Astrocyte (in vitro differentiated cells and primary cell): ENCODE results near the gene VPS26C. TPM values are rescaled to one million over a fixed set of nuclear protein-coding genes. Genes with fewer than 3 reads are reported as not detected.

ENCODE experiments used
- DNase-seq: peaks from one replicate; pipeline ENCODE4 v3.0.0-alpha.2; 2010; ENCODE audit warnings: low read depth
- FAIRE-seq: peaks from 2 replicates; lab custom pipeline; 2011; peaks lifted over from hg19 to GRCh38; lab: Jason Lieb, UNC
- H2AFZ ChIP-seq: 2 replicates; pipeline ENCODE4 v1.6.0; 2012; ENCODE audit warnings: low read depth, low read length, inconsistent platforms
- H3K27ac ChIP-seq: 2 replicates; pipeline ENCODE4 v1.5.1; 2011; ENCODE audit warnings: low read depth, low read length, inconsistent platforms
- H3K27me3 ChIP-seq: 2 replicates; pipeline ENCODE4 v1.6.0; 2011; ENCODE audit warnings: low read length, inconsistent platforms; ENCODE audit not compliant: insufficient read depth
- H3K36me3 ChIP-seq: 2 replicates; pipeline ENCODE4 v1.5.1; 2011; ENCODE audit warnings: low read length, inconsistent platforms; ENCODE audit not compliant: insufficient read depth
- H3K4me1 ChIP-seq: 2 replicates; pipeline ENCODE4 v1.5.1; 2011; ENCODE audit warnings: low read length, inconsistent platforms; ENCODE audit not compliant: insufficient read depth
- H3K4me2 ChIP-seq: 2 replicates; pipeline ENCODE4 v1.6.0; 2012; ENCODE audit warnings: low read length, inconsistent platforms
- H3K4me3 ChIP-seq: 2 replicates; pipeline ENCODE4 v1.5.1; 2011; ENCODE audit warnings: low read depth, mild to moderate bottlenecking, low read length, inconsistent platforms; ENCODE audit not compliant: insufficient read depth
- H3K79me2 ChIP-seq: 2 replicates; pipeline ENCODE4 v1.6.0; 2012; ENCODE audit warnings: mild to moderate bottlenecking, low read length, inconsistent platforms; ENCODE audit not compliant: insufficient read depth
- H3K9ac ChIP-seq: 2 replicates; pipeline ENCODE4 v1.6.0; 2012; ENCODE audit warnings: mild to moderate bottlenecking, low read length, inconsistent platforms
- H3K9me3 ChIP-seq: 2 replicates; pipeline ENCODE4 v1.5.1; 2012; ENCODE audit warnings: low read depth, mild to moderate bottlenecking, low read length, inconsistent platforms; ENCODE audit not compliant: insufficient read depth
- H4K20me1 ChIP-seq: 2 replicates; pipeline ENCODE4 v1.6.0; 2012; ENCODE audit warnings: low read length, inconsistent platforms; ENCODE audit not compliant: insufficient read depth
- H3K27ac Mint-ChIP-seq: one replicate; pipeline ENCODE4 v1.8.0; 2021; ENCODE audit warnings: mild to moderate bottlenecking, mixed read lengths; ENCODE audit not compliant: unreplicated experiment
- H3K27me3 Mint-ChIP-seq: one replicate; pipeline ENCODE4 v1.8.0; 2021; ENCODE audit warnings: low read depth, mixed read lengths; ENCODE audit not compliant: unreplicated experiment
- H3K36me3 Mint-ChIP-seq: one replicate; pipeline ENCODE4 v1.8.0; 2021; ENCODE audit warnings: low read depth, mixed read lengths; ENCODE audit not compliant: unreplicated experiment
- H3K4me1 Mint-ChIP-seq: one replicate; pipeline ENCODE4 v1.8.0; 2021; ENCODE audit warnings: low read depth, mixed read lengths; ENCODE audit not compliant: unreplicated experiment
- H3K4me3 Mint-ChIP-seq: one replicate; pipeline ENCODE4 v1.8.0; 2021; ENCODE audit warnings: mild to moderate bottlenecking, moderate library complexity, mixed read lengths; ENCODE audit not compliant: unreplicated experiment
- H3K9me3 Mint-ChIP-seq: one replicate; pipeline ENCODE4 v1.8.0; 2021; ENCODE audit warnings: mild to moderate bottlenecking, mixed read lengths; ENCODE audit not compliant: unreplicated experiment
- EZH2 ChIP-seq: IDR thresholded peaks from 2 replicates; pipeline ENCODE4 v1.6.1; 2012; ENCODE audit warnings: mild to moderate bottlenecking, low read length, inconsistent platforms; ENCODE audit not compliant: insufficient read depth
- total RNA-seq: library from RNA; stranded (reverse); gene quantifications from 2 replicates; pipeline ENCODE4 v1.2.1, GENCODE V29; 2021
- TF ChIP-seq, protein P1 (sequence below): IDR thresholded peaks from 2 replicates; pipeline ENCODE4 v1.5.1; 2011; ENCODE audit warnings: low read depth, mild to moderate bottlenecking, inconsistent platforms, low read length, moderate library complexity; ENCODE audit not compliant: insufficient read depth

VPS26C gene
- total RNA-seq, 1 donor from 2014 or later = 52.9 TPM

GRCh38 chr21:37243961-37244360 lies 23.2 kb downstream of the VPS26C start:
- Histone ChIP-seq H3K4me3 (no peak overlapping the region), H3K9ac (no peak overlapping the region), H3K79me2 (peaks cover 71% of the 10 kb centered on the region), H2AFZ (no peak overlapping the region), H4K20me1 (peaks cover 70% of the 10 kb centered on the region), H3K36me3 (peaks cover 4% of the 10 kb centered on the region), H3K27ac (no peak overlapping the region), H3K4me2 (no peak overlapping the region), H3K27me3 (no peaks in the 10 kb centered on the region), H3K4me1 (peaks cover 6% of the 10 kb centered on the region), H3K9me3 (no peaks in the 10 kb centered on the region)
- Mint-ChIP-seq H3K9me3 (peaks cover 1% of the 10 kb centered on the region), H3K4me1 (peaks cover 11% of the 10 kb centered on the region), H3K36me3 (peaks cover 15% of the 10 kb centered on the region), H3K27me3 (no peaks in the 10 kb centered on the region), H3K27ac (no peak overlapping the region), H3K4me3 (no peak overlapping the region)
- TF ChIP-seq, protein P1, sequence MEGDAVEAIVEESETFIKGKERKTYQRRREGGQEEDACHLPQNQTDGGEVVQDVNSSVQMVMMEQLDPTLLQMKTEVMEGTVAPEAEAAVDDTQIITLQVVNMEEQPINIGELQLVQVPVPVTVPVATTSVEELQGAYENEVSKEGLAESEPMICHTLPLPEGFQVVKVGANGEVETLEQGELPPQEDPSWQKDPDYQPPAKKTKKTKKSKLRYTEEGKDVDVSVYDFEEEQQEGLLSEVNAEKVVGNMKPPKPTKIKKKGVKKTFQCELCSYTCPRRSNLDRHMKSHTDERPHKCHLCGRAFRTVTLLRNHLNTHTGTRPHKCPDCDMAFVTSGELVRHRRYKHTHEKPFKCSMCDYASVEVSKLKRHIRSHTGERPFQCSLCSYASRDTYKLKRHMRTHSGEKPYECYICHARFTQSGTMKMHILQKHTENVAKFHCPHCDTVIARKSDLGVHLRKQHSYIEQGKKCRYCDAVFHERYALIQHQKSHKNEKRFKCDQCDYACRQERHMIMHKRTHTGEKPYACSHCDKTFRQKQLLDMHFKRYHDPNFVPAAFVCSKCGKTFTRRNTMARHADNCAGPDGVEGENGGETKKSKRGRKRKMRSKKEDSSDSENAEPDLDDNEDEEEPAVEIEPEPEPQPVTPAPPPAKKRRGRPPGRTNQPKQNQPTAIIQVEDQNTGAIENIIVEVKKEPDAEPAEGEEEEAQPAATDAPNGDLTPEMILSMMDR = no peak
- TF ChIP-seq EZH2 = no peak
- FAIRE-seq = no peak
- no peak for DNase-seq

DNA sequence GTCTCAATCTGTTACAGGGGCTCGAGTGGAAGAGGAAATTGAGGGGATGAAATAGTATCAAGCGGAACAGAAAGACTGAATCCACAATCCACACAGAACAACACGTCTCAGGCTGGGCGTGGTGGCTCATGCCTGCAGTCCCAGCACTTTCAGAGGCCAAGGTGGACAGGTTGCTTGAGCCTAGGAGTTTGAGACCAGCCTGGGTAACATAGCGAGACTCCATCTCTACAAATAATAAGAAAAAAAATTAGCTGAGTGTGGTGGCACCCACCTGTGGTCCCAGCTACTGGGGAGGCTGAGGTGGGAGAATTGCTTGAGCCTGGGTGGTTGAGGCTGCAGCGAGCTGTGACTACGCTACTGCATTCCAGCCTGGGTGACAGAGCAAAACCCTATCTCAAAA lies 25.7 kb downstream of the VPS26C start:
- no peak for TF ChIP-seq EZH2
- TF ChIP-seq, protein P1 = no peak
- Histone ChIP-seq H2AFZ (no peak overlapping the region), H3K9me3 (no peaks in the 10 kb centered on the region), H4K20me1 (peaks cover 53% of the 10 kb centered on the region), H3K36me3 (peaks cover 5% of the 10 kb centered on the region), H3K27me3 (no peaks in the 10 kb centered on the region), H3K4me1 (peaks cover 6% of the 10 kb centered on the region), H3K4me2 (no peak overlapping the region), H3K79me2 (peaks cover 49% of the 10 kb centered on the region), H3K27ac (no peak overlapping the region), H3K9ac (no peak overlapping the region), H3K4me3 (no peak overlapping the region)
- peaks cover 10% of the 10 kb centered on the region for H3K4me1 Mint-ChIP-seq
- no peak overlapping the region for H3K4me3 Mint-ChIP-seq
- H3K9me3 Mint-ChIP-seq = peaks cover 1% of the 10 kb centered on the region
- H3K27me3 Mint-ChIP-seq = no peaks in the 10 kb centered on the region
- H3K27ac Mint-ChIP-seq = no peak overlapping the region
- H3K36me3 Mint-ChIP-seq = peaks cover 15% of the 10 kb centered on the region
- DNase-seq (no peak), FAIRE-seq (no peak)

DNA sequence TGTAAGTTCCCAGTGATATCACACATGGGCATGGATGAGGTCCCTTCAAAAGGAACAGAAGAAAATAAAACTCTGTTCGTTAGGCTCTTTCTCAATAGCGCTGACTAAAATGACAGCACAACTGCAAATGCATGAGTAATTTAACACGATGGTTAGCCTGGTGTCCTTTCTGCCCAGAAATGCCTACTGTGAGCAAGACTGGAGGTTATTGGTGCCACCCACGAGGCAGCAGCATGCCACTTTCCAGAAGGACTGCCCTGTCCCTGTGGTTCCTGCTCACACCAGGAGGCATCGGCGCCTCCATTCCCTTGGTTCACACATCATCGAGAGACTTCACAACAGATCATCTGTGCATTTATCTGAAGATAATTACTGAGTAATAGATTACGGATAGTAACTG lies 26.2 kb downstream of the VPS26C start:
- Histone ChIP-seq H3K9ac (no peak overlapping the region), H3K27me3 (no peaks in the 10 kb centered on the region), H2AFZ (no peak overlapping the region), H4K20me1 (peaks cover 49% of the 10 kb centered on the region), H3K4me2 (no peak overlapping the region), H3K79me2 (peaks cover 46% of the 10 kb centered on the region), H3K4me1 (peaks cover 6% of the 10 kb centered on the region), H3K4me3 (no peak overlapping the region), H3K36me3 (peaks cover 9% of the 10 kb centered on the region), H3K27ac (no peak overlapping the region), H3K9me3 (no peaks in the 10 kb centered on the region)
- DNase-seq = no peak
- H3K9me3 Mint-ChIP-seq = peaks cover 1% of the 10 kb centered on the region
- H3K36me3 Mint-ChIP-seq = peaks cover 17% of the 10 kb centered on the region
- H3K4me1 Mint-ChIP-seq = peaks cover 10% of the 10 kb centered on the region
- H3K27ac Mint-ChIP-seq = no peak overlapping the region
- TF ChIP-seq, protein P1 = no peak
- TF ChIP-seq EZH2 = no peak
- H3K27me3 Mint-ChIP-seq = no peaks in the 10 kb centered on the region
- no peak overlapping the region for H3K4me3 Mint-ChIP-seq
- FAIRE-seq = no peak
